Effector memory CD8-positive, alpha-beta T cell (primary cell): ENCODE measurements around the gene DMRT3.

ENCODE experiments used
- ATAC-seq: fragments of 150-1000 bp; cut with Tn5 transposase; replicated peaks from 2 replicates; pipeline ENCODE4 v1.10.0; 2021; ENCODE audit warnings: mild to moderate bottlenecking, moderate library complexity
- DNase-seq, 3 experiments: peaks; one replicate each; pipeline ENCODE4 v3.0.0; 2021
- H3K27ac Mint-ChIP-seq, 2 donors: one replicate each; pipeline ENCODE4 v1.8.0; 2022; ENCODE audit warnings: mild to moderate bottlenecking in 2 of 2, mixed read lengths in 2 of 2, moderate library complexity in 2 of 2
- H3K27me3 Mint-ChIP-seq, 2 donors: one replicate each; pipeline ENCODE4 v1.8.0; 2022; ENCODE audit warnings: mixed read lengths in 2 of 2
- H3K36me3 Mint-ChIP-seq: one replicate; pipeline ENCODE4 v1.8.0; 2022; ENCODE audit warnings: mild to moderate bottlenecking, moderate library complexity, mixed read lengths; ENCODE audit not compliant: insufficient read depth
- H3K4me1 Mint-ChIP-seq, 2 donors: one replicate each; pipeline ENCODE4 v1.8.0; 2022; ENCODE audit warnings: low read depth in 2 of 2, mixed read lengths in 2 of 2
- H3K4me3 Mint-ChIP-seq, 2 donors: one replicate each; pipeline ENCODE4 v1.8.0; 2022; ENCODE audit warnings: mild to moderate bottlenecking in 2 of 2, mixed read lengths in 2 of 2, moderate library complexity in 2 of 2
- H3K9me3 Mint-ChIP-seq, 2 donors: one replicate each; pipeline ENCODE4 v1.8.0; 2022; ENCODE audit warnings: mixed read lengths in 2 of 2

Gene DMRT3

GRCh38 chr9:974031-974995 is 2.1 kb upstream of the DMRT3 start:
- Mint-ChIP-seq H3K27me3 (peaks cover 66 to 85% of the 10 kb centered on the region in 2 donors), H3K4me1 (peaks cover 0 to 7% of the 10 kb centered on the region in 2 donors), H3K4me3 (no peak overlapping the region), H3K9me3 (no peaks in the 10 kb centered on the region), H3K36me3 (peaks cover 3% of the 10 kb centered on the region), H3K27ac (no peak overlapping the region)
- ATAC-seq (no peak), DNase-seq (no peak)

- no peak overlapping the region for H3K27ac Mint-ChIP-seq
- no peak overlapping the region for H3K4me3 Mint-ChIP-seq
- peaks cover 0 to 7% of the 10 kb centered on the region in 2 donors for H3K4me1 Mint-ChIP-seq
- DNase-seq (no peak), ATAC-seq (no peak)
- H3K9me3 Mint-ChIP-seq = no peaks in the 10 kb centered on the region
- peaks cover 66 to 85% of the 10 kb centered on the region in 2 donors for H3K27me3 Mint-ChIP-seq
- H3K36me3 Mint-ChIP-seq = peaks cover 3% of the 10 kb centered on the region
These were observed 1.3 kb upstream of the DMRT3 start for GRCh38 chr9:974996-975739.

GRCh38 chr9:975740-976257 is 656 bp upstream of the DMRT3 start:
- Mint-ChIP-seq H3K4me3 (no peak overlapping the region), H3K4me1 (peaks cover 0 to 7% of the 10 kb centered on the region in 2 donors), H3K27ac (no peak overlapping the region), H3K9me3 (no peaks in the 10 kb centered on the region), H3K27me3 (peaks cover 66 to 85% of the 10 kb centered on the region in 2 donors), H3K36me3 (peaks cover 3% of the 10 kb centered on the region)
- ATAC-seq (no peak), DNase-seq (no peak)

GRCh38 chr9:976943-977837 is 735 bp downstream of the DMRT3 start:
- H3K4me1 Mint-ChIP-seq = peaks cover 0 to 9% of the 10 kb centered on the region in 2 donors
- DNase-seq (no peak), ATAC-seq (no peak)
- peaks cover 80 to 93% of the 10 kb centered on the region in 2 donors for H3K27me3 Mint-ChIP-seq
- no peak overlapping the region for H3K27ac Mint-ChIP-seq
- no peaks in the 10 kb centered on the region for H3K9me3 Mint-ChIP-seq
- peak overlapping the region in 1 of 2 donors; percentile 19 for H3K4me3 Mint-ChIP-seq
- no peaks in the 10 kb centered on the region for H3K36me3 Mint-ChIP-seq

- Mint-ChIP-seq H3K4me3 (peak overlapping the region in 1 of 2 donors; percentile 19), H3K4me1 (peaks cover 0 to 7% of the 10 kb centered on the region in 2 donors), H3K36me3 (no peaks in the 10 kb centered on the region), H3K27me3 (peaks cover 87 to 93% of the 10 kb centered on the region in 2 donors), H3K27ac (no peak overlapping the region), H3K9me3 (no peaks in the 10 kb centered on the region)
- DNase-seq (no peak), ATAC-seq (no peak)
These were observed 1.7 kb downstream of the DMRT3 start for GRCh38 chr9:977838-978830.

- ATAC-seq (no peak), DNase-seq (no peak)
- H3K4me3 Mint-ChIP-seq = no peak overlapping the region
- H3K9me3 Mint-ChIP-seq = no peaks in the 10 kb centered on the region
- H3K4me1 Mint-ChIP-seq = peaks cover 0 to 2% of the 10 kb centered on the region in 2 donors
- H3K27me3 Mint-ChIP-seq = peaks cover 79 to 89% of the 10 kb centered on the region in 2 donors
- H3K27ac Mint-ChIP-seq = no peak overlapping the region
- H3K36me3 Mint-ChIP-seq = no peaks in the 10 kb centered on the region
These were observed 3.5 kb downstream of the DMRT3 start for GRCh38 chr9:979983-980382.

GRCh38 chr9:980640-981039 is 4.2 kb downstream of the DMRT3 start:
- no peaks in the 10 kb centered on the region for H3K9me3 Mint-ChIP-seq
- peaks cover 0 to 2% of the 10 kb centered on the region in 2 donors for H3K4me1 Mint-ChIP-seq
- no peak overlapping the region for H3K4me3 Mint-ChIP-seq
- no peak for ATAC-seq
- peaks cover 74 to 86% of the 10 kb centered on the region in 2 donors for H3K27me3 Mint-ChIP-seq
- no peak for DNase-seq
- no peaks in the 10 kb centered on the region for H3K36me3 Mint-ChIP-seq
- H3K27ac Mint-ChIP-seq = no peak overlapping the region

- Mint-ChIP-seq H3K36me3 (no peaks in the 10 kb centered on the region), H3K4me1 (peaks cover 0 to 2% of the 10 kb centered on the region in 2 donors), H3K27me3 (peaks cover 76 to 84% of the 10 kb centered on the region in 2 donors), H3K9me3 (no peaks in the 10 kb centered on the region), H3K4me3 (no peak overlapping the region), H3K27ac (no peak overlapping the region)
- DNase-seq = no peak
- no peak for ATAC-seq
These were observed 5.0 kb downstream of the DMRT3 start for GRCh38 chr9:981491-981898.

GRCh38 chr9:982394-983230 is 6.2 kb downstream of the DMRT3 start:
- Mint-ChIP-seq H3K36me3 (no peaks in the 10 kb centered on the region), H3K9me3 (no peaks in the 10 kb centered on the region), H3K4me3 (no peak overlapping the region), H3K4me1 (peaks cover 0 to 2% of the 10 kb centered on the region in 2 donors), H3K27me3 (peaks cover 79 to 81% of the 10 kb centered on the region in 2 donors), H3K27ac (no peak overlapping the region)
- ATAC-seq (no peak), DNase-seq (no peak)

- Mint-ChIP-seq H3K9me3 (no peaks in the 10 kb centered on the region), H3K4me3 (no peak overlapping the region)
- ATAC-seq = no peak
These were observed 17.6 kb downstream of the DMRT3 start for GRCh38 chr9:994005-994404.

GRCh38 chr9:995192-995591 is 18.7 kb downstream of the DMRT3 start:
- Mint-ChIP-seq H3K36me3 (no peaks in the 10 kb centered on the region), H3K4me3 (no peak overlapping the region), H3K4me1 (peaks cover 0 to 5% of the 10 kb centered on the region in 2 donors), H3K27me3 (peaks cover 13 to 17% of the 10 kb centered on the region in 2 donors), H3K9me3 (no peaks in the 10 kb centered on the region), H3K27ac (no peak overlapping the region)
- DNase-seq (no peak), ATAC-seq (no peak)

More at GRCh38 chr9:994005-994404, 17.6 kb downstream of the DMRT3 start:
- peaks cover 22 to 29% of the 10 kb centered on the region in 2 donors for H3K27me3 Mint-ChIP-seq
- no peak for DNase-seq
- no peaks in the 10 kb centered on the region for H3K36me3 Mint-ChIP-seq
- no peak overlapping the region for H3K27ac Mint-ChIP-seq
- no peaks in the 10 kb centered on the region for H3K4me1 Mint-ChIP-seq
